Upper lobe of left lung (tissue), 6 donors: ENCODE data around the gene TFPI2. TPM values are rescaled to one million over a fixed set of nuclear protein-coding genes. Genes with fewer than 3 reads are reported as not detected.

Source experiments
- ATAC-seq, 2 donors: fragments of 200-7000 bp; cut with Tn5 transposase; one replicate each; pipeline ENCODE4 v1.9.1; 2022; ENCODE audit warnings: mild to moderate bottlenecking in 2 of 2, moderate library complexity in 2 of 2; ENCODE audit not compliant: low FRiP score in 2 of 2
- DNase-seq, 2 donors: peaks; one replicate each; pipeline ENCODE4 v3.0.0-alpha.2; 2019 to 2020
- H3K27ac ChIP-seq, 4 donors: fragments of 200-600 bp; sonication (generic); one replicate each; pipeline ENCODE4 v1.5.1; 2016 to 2019
- H3K27me3 ChIP-seq, 4 donors: fragments of 200-600 bp; sonication (generic); one replicate each; pipeline ENCODE4 v1.5.1; 2017 to 2019
- H3K36me3 ChIP-seq, 4 donors: fragments of 200-600 bp; sonication (generic); one replicate each; pipeline ENCODE4 v1.5.1; 2016 to 2019
- H3K4me1 ChIP-seq, 4 donors: fragments of 200-600 bp; sonication (generic); one replicate each; pipeline ENCODE4 v1.5.1; 2018 to 2019
- H3K4me3 ChIP-seq, 4 donors: fragments of 200-600 bp; sonication (generic); one replicate each; pipeline ENCODE4 v1.5.1; 2017 to 2019; ENCODE audit warnings: mild to moderate bottlenecking in 2 of 4, moderate library complexity in 1 of 4
- H3K9me3 ChIP-seq, 4 donors: fragments of 200-600 bp; sonication (generic); one replicate each; pipeline ENCODE4 v1.5.1; 2018 to 2019
- EP300 ChIP-seq, 4 donors: sonication (generic); formaldehyde crosslinking; IDR thresholded peaks; one replicate each; pipeline ENCODE4 v1.5.1; 2017; ENCODE audit warnings: antibody characterized with exemption in 4 of 4, control low read depth in 2 of 4
- POLR2A ChIP-seq, 4 donors: fragments of 450-650 bp; IDR thresholded peaks; one replicate each; pipeline ENCODE4 v1.5.1; 2016 to 2017; ENCODE audit warnings: antibody characterized with exemption in 4 of 4, mild to moderate bottlenecking in 2 of 4
- POLR2AphosphoS5 ChIP-seq, 2 donors: sonication (generic); formaldehyde crosslinking; IDR thresholded peaks; one replicate each; pipeline ENCODE4 v1.5.1; 2017; ENCODE audit warnings: antibody characterized with exemption in 2 of 2
- WGBS, 2 donors: methylation state at CpG; one replicate each; pipeline ENCODE4 v1.1.5; 2017 to 2018; 5-methylcytosine and 5-hydroxymethylcytosine counted together
- total RNA-seq, 6 donors: library from RNA; depleted of rRNA in 4 of 6; stranded (reverse); fragments of >200 nt in 4 of 6; gene quantifications; one replicate each; pipeline versions ENCODE4 v1.1.0 to v1.2.1, GENCODE V29; 2016 to 2021
- TF ChIP-seq, protein P1 (sequence below), 6 experiments: fragments of 450-650 bp in 4 of 6; fragments of 200-600 bp in 2 of 6; sonication (generic) in 2 of 6; IDR thresholded peaks; one replicate each; pipeline ENCODE4 v1.5.1; 2016 to 2019; ENCODE audit warnings: antibody characterized with exemption in 6 of 6
- donor health status: DM: no; HTN: no; CAD: no; lungs with moderate emphysema.
- donor health status: DM: no; HTN: yes; CAD: no; lungs with severe emphysema.

The TFPI2 gene
- 1 to 10 TPM in 4 of 6 donors, not detected in 2; 1.8 to 7.6 (median 3.9) TPM for total RNA-seq

DNA sequence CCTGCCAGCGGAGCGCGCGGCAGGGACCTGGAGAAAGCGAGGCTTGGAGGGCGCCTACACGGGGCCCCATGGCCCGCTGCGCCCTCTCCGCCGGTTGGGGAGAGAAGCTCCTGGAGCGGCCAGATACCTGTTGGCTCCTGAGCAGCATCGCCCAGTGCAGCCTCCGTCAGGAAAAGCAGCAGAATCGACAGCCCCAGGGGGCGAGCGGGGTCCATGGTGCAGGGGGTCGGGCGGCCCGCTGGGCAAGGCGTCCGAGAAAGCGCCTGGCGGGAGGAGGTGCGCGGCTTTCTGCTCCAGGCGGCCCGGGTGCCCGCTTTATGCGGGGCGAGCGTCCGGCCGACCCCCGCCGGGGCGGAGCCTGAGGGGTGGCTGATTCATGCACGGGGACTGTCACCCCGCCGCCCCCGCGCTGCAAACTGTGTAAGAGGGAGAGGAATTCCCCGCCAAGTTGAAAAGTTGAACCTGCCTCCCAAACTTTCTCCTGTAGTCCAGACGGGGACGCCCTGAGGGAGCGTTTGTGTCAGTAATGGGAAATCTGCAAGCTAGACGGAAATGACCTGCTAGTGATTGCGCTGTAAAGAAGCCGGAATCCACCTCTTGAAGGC lies at the start of gene TFPI2:
TSS of gene TFPI2 (minus strand) at position 290 of the 605 bp plus-strand sequence. CDS start at position 215, 75 bp downstream.
- TF ChIP-seq, protein P1, sequence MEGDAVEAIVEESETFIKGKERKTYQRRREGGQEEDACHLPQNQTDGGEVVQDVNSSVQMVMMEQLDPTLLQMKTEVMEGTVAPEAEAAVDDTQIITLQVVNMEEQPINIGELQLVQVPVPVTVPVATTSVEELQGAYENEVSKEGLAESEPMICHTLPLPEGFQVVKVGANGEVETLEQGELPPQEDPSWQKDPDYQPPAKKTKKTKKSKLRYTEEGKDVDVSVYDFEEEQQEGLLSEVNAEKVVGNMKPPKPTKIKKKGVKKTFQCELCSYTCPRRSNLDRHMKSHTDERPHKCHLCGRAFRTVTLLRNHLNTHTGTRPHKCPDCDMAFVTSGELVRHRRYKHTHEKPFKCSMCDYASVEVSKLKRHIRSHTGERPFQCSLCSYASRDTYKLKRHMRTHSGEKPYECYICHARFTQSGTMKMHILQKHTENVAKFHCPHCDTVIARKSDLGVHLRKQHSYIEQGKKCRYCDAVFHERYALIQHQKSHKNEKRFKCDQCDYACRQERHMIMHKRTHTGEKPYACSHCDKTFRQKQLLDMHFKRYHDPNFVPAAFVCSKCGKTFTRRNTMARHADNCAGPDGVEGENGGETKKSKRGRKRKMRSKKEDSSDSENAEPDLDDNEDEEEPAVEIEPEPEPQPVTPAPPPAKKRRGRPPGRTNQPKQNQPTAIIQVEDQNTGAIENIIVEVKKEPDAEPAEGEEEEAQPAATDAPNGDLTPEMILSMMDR (IDR thresholded peaks at IDR 0.05): no peak
- TF ChIP-seq POLR2A (IDR thresholded peaks at IDR 0.05) (no peak), EP300 (IDR thresholded peaks at IDR 0.05) (no peak), POLR2AphosphoS5 (IDR thresholded peaks at IDR 0.05) (no peak)
- peaks cover 8 to 16% (median 9%) of the 10 kb centered on the region in 4 donors for H3K4me1 ChIP-seq
- peak within 1 kb of the TSS in 1 of 4 donors; percentile 57 for H3K27ac ChIP-seq
- WGBS, 2 donors: 1 to 2% methylated on average over 9 to 45 of the region's 49 CpGs
- H3K4me3 ChIP-seq: peak within 1 kb of the TSS; percentile 38 to 53 (median 46)
- H3K36me3 ChIP-seq: no peaks in the 10 kb centered on the region
- peak; percentile 23 to 87 for DNase-seq
- peaks cover 0 to 4% (median 0%) of the 10 kb centered on the region in 4 donors for H3K27me3 ChIP-seq
- no peaks in the 10 kb centered on the region for H3K9me3 ChIP-seq
- ATAC-seq: peak; percentile 63 to 80

DNA sequence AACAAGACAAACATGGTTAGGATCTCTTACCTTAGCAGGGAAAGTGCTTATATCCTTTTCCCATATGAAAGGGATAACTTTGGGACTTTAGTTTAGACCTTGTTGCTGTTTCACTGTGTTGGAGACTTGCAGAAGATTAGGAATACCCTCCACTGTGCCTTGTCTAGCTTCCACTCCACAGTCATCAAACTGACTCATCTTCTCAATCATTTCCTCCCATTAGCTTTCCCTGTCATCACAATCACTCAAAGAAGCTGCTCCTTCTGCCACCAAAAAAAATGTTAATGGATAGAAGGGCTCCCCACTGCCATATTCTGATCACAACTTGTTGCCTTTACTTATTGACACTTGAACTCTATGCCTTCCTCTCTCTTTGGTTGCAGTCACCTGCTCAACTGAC lies 47.7 kb upstream of the TFPI2 start:
- no peaks in the 10 kb centered on the region for H3K27me3 ChIP-seq
- no peak overlapping the region for H3K4me3 ChIP-seq
- no peak overlapping the region for H3K27ac ChIP-seq
- no peak for TF ChIP-seq POLR2AphosphoS5 (IDR thresholded peaks at IDR 0.05)
- no peak for TF ChIP-seq POLR2A (IDR thresholded peaks at IDR 0.05)
- no peak for TF ChIP-seq EP300 (IDR thresholded peaks at IDR 0.05)
- TF ChIP-seq, protein P1 (IDR thresholded peaks at IDR 0.05): no peak
- DNase-seq (no peak), ATAC-seq (no peak)
- no peaks in the 10 kb centered on the region for H3K36me3 ChIP-seq
- no peaks in the 10 kb centered on the region for H3K9me3 ChIP-seq
- H3K4me1 ChIP-seq: no peaks in the 10 kb centered on the region

DNA sequence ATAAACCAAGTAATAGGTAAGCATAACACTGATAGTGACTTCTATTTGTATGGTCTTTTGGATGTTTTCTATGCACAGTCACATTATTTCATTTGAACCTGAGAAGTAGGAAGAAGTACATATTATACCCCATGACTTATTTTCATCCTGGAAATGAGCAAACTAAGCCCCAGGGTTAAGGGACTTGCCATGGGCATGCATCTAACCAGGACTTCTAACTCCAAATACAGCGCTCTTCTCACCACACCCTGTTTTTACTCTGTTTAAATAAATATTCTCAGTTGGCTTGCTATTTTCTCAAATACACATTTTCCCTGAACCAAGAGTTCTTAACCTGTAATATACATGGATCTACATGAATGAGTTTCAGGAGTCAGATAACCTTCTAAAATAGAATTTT lies 47.3 kb upstream of the TFPI2 start:
- H3K4me3 ChIP-seq: no peak overlapping the region
- H3K36me3 ChIP-seq: no peaks in the 10 kb centered on the region
- ATAC-seq (no peak), DNase-seq (no peak)
- H3K9me3 ChIP-seq: no peaks in the 10 kb centered on the region
- 85 to 89% methylated on average over 1 of the region's 1 CpG for WGBS, 2 donors
- TF ChIP-seq, protein P1 (IDR thresholded peaks at IDR 0.05): no peak
- TF ChIP-seq POLR2AphosphoS5 (IDR thresholded peaks at IDR 0.05): no peak
- TF ChIP-seq EP300 (IDR thresholded peaks at IDR 0.05): no peak
- H3K4me1 ChIP-seq: no peaks in the 10 kb centered on the region
- H3K27ac ChIP-seq: no peak overlapping the region
- H3K27me3 ChIP-seq: no peaks in the 10 kb centered on the region

DNA sequence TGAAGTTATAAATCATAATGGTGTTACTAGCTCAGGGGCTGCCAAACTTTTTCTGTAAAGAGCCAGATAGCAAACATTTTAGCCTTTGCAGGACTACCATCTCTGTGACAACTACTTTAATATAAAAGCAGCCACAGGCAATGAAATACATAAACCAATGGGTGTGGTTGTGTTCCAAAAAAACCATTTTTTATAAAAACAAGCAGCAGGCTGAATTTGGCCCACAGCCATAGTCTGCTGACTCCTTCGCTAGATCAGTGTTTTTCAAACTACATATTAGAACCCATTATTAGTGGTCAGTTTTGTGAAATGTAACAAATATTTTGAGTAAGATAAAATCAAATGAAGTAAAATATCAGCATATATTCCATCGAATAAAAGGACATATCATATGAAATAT lies 44.5 kb upstream of the TFPI2 start:
- Histone ChIP-seq H3K9me3 (no peaks in the 10 kb centered on the region), H3K4me3 (no peak overlapping the region), H3K27ac (no peak overlapping the region), H3K27me3 (no peaks in the 10 kb centered on the region), H3K4me1 (no peaks in the 10 kb centered on the region), H3K36me3 (no peaks in the 10 kb centered on the region)
- 80 to 87% methylated on average over 2 of the region's 2 CpGs for WGBS, 2 donors
- TF ChIP-seq POLR2AphosphoS5 (IDR thresholded peaks at IDR 0.05): no peak
- no peak for TF ChIP-seq POLR2A (IDR thresholded peaks at IDR 0.05)
- TF ChIP-seq, protein P1 (IDR thresholded peaks at IDR 0.05): no peak
- no peak for TF ChIP-seq EP300 (IDR thresholded peaks at IDR 0.05)
- no peak for DNase-seq
- ATAC-seq: no peak

GRCh38 chr7:93933156-93933555 lies 42.6 kb upstream of the TFPI2 start:
- Histone ChIP-seq H3K9me3 (no peaks in the 10 kb centered on the region), H3K27ac (no peak overlapping the region), H3K27me3 (no peaks in the 10 kb centered on the region), H3K4me3 (no peak overlapping the region), H3K36me3 (no peaks in the 10 kb centered on the region), H3K4me1 (no peaks in the 10 kb centered on the region)
- ATAC-seq (no peak), DNase-seq (no peak)
- TF ChIP-seq POLR2AphosphoS5 (IDR thresholded peaks at IDR 0.05) (no peak), POLR2A (IDR thresholded peaks at IDR 0.05) (no peak), EP300 (IDR thresholded peaks at IDR 0.05) (no peak)
- TF ChIP-seq, protein P1 (IDR thresholded peaks at IDR 0.05): no peak
- WGBS, 2 donors: 91 to 94% methylated on average over 3 of the region's 3 CpGs
